ENCODE measurements around the gene XYLT2.
"Not testable (repeated sequence)": the region's sequence is repeated elsewhere in the genome, so short reads cannot be mapped to it uniquely, and the experiment has no call there.

The XYLT2 gene

DNA sequence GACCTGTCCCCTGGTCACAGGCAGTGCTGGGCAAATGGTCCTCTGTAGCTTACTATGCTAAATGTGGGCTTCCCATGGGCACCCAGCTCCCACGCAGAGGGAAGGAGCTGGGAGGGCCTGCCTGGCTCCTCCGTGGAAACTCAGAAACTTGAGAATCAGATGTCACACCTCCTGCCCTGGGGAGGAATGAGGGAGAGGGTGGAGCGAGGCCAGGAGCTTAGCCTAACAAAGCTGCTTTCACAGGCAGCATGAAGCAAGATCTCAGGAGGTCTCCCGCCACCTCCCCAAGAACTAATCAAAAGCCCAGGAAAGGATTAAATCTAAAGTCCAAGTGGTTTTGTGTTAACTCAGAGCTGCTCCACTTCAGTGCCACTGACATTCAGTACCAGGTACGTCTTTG, 33.6 kb upstream of the XYLT2 start:
- FAIRE-seq (no peak), DNase-seq (ENCODE audit: insufficient read length, low spot score) (no peak)
- TF ChIP-seq POLR2A (IDR thresholded peaks at IDR 0.05; ENCODE audit: low read depth, low read length), result no peak

- FAIRE-seq, result no peak
- no peak for TF ChIP-seq POLR2A (IDR thresholded peaks at IDR 0.05; ENCODE audit: low read depth, low read length)
- no peak for DNase-seq (ENCODE audit: insufficient read length, low spot score)
Observed at GRCh38 chr17:50314456-50315011, 31.4 kb upstream of the XYLT2 start.

- FAIRE-seq, result no peak
- TF ChIP-seq POLR2A (IDR thresholded peaks at IDR 0.05; ENCODE audit: low read depth, low read length), result no peak
- no peak for DNase-seq (ENCODE audit: insufficient read length, low spot score)
Observed at GRCh38 chr17:50316016-50316587, 29.8 kb upstream of the XYLT2 start.

DNA sequence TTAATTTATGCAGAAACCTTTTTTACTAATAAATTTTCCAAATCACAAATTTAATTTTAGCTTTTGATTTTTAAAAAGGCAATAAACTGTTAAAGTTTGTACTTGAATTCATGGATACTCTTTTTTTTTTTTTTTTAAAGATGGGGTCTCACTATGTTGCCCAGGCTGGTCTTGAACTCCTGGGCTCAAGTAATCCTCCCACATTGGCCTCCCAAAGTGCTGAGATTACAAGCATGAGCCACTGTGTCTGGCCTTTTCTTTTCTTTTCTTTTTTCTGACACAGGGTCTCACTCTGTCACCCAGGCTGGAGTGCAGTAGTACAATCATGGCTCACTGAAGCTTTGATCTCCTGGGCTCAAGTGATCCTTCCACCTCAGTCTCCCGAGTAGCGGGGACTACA, 29.3 kb upstream of the XYLT2 start:
- FAIRE-seq; DNase-seq (ENCODE audit: insufficient read length, low spot score): not testable (repeated sequence)

GRCh38 chr17:50317121-50317520, 28.8 kb upstream of the XYLT2 start:
- no peak for TF ChIP-seq POLR2A (IDR thresholded peaks at IDR 0.05; ENCODE audit: low read depth, low read length)
- FAIRE-seq (no peak), DNase-seq (ENCODE audit: insufficient read length, low spot score) (no peak)

DNA sequence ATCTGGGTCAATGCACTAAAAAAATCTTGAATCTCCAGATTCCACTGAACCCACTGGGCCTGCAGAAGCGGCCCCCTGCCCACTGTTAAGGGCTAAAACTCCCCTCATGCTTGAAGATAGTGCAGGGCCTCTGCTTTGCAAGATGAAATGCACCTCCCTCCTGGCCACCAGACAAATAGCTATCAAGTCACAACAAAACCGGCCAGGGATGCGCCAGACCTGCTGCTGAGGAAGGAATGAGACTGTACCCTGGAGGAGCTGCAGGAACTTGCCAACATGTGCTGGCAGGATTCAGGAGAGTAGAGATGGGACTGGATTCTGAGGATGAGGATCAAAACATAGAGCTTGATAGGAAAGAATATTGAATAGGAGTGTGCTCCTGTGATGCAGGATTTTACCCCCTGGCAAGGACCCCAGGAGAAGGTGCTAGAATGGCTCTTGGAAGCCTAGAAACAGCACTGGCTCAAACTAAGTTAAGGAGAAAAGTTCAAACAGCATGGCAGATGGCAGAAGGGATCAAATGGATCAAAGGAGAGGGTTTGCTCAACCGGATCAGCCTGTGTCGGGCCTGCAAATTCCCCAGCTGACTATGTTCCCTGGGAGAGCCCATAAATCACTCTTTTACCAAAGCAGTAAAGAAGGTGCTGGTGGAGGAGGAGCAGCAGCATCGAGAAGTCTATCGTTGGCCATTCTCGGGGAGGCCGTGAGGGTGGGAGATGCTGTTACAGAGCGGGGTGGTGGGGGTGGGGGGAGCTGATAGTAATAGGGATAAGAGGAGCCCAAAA, 27.2 kb upstream of the XYLT2 start:
- no peak for DNase-seq (ENCODE audit: insufficient read length, low spot score)
- no peak for FAIRE-seq
- TF ChIP-seq POLR2A (IDR thresholded peaks at IDR 0.05; ENCODE audit: low read depth, low read length), result no peak

DNA sequence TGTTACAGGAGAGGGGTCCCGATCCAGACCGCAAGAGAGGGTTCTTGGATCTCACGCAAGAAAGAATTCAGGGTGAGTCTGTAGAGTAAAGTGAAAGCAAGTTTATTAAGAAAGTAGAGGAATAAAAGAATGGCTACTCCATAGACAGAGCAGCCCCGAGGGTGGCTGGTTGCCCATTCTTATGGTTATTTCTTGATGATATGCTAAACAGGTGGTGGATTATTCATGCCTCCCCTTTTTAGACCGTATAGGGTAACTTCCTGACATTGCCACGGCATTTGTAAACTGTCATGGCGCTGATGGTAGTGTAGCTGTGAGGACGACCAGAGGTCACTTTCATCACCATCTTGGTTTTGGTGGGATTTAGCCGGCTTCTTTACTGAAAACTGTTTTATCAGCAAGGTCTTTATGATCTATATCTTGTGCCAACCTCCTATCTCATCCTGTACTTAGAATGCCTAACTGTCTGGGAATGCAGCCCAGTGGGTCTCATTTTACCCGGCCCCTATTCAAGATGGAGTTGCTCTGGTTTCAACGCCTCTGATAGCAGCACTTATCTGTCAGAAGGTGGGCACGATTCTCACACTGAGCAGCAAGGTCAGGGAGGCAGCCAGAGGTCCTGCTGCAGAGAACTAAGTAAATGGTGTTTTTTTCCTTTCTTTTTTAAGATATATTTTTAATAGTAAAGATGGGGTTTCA, 26.5 kb upstream of the XYLT2 start:
- no peak for DNase-seq (ENCODE audit: insufficient read length, low spot score)
- FAIRE-seq, result no peak
- TF ChIP-seq POLR2A (IDR thresholded peaks at IDR 0.05; ENCODE audit: low read depth, low read length), result no peak

- FAIRE-seq (no peak), DNase-seq (ENCODE audit: insufficient read length, low spot score) (no peak)
- no peak for TF ChIP-seq POLR2A (IDR thresholded peaks at IDR 0.05; ENCODE audit: low read depth, low read length)
Observed at GRCh38 chr17:50322271-50322670, 23.7 kb upstream of the XYLT2 start.

DNA sequence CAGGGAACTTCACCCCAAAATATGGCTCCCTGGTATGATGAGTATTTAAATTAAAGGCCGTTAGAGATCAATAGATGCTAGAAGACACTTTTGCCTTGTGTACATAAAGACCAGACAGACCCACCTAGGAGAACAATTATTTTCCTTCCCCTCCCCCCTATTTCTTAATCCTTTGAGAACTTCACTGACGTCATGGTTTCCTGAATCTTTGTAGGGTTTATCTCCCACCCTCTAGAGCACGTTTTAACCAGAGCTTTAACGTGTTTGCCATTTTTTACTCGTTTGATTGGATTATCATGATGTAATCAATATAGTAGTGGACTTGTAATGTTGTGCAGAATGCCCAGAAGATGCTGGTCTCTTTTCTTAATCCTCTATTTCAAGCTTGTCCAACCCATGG, 22.9 kb upstream of the XYLT2 start:
- no peak for TF ChIP-seq POLR2A (IDR thresholded peaks at IDR 0.05; ENCODE audit: low read depth, low read length)
- no peak for FAIRE-seq
- no peak for DNase-seq (ENCODE audit: insufficient read length, low spot score)

DNA sequence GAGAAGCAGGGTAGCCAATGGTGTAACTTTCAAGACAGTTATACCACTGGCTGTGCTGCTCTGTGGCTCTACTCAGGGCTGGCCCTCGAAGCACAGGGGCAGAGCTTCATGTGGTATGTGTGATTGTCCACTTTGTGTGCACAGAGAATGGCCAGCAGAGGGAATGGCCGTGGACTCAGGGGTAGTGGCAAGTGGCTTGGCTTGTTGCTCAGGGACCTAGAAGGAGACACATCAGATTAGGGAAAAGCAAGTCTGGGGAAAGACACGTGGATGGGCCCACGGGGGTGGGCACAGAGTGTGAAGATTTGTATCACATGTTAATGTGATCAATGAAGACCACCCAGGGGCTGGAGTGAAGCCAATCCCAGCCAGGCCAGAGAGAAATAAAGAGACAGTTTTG, 20.0 kb upstream of the XYLT2 start:
- no peak for TF ChIP-seq POLR2A (IDR thresholded peaks at IDR 0.05; ENCODE audit: low read depth, low read length)
- FAIRE-seq (no peak), DNase-seq (ENCODE audit: insufficient read length, low spot score) (no peak)

DNA sequence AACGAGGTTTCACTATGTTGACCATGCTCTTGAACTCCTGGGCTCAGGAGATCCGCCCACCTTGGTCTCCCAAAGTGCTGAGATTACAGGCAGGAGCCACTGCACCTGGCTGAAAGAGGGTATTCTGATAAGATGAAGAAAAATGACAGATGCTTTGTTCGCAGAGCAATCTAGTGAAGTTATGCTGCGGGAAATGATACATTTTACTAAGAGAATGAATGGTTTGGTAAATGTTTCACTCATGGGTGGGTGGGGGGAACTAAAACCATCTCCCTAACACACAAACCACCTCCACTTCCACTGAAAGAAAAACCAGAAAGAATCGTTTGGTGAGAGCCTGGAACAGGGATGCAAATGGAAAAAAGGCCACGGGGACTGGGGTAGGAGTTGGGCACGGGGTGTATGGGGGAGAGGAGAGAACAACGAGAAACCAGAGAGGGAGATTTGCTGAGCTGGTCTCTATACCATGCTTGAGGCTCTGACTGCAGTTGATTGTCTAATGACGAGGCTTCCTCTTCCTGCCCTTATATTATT, 19.0 kb upstream of the XYLT2 start:
- TF ChIP-seq POLR2A (IDR thresholded peaks at IDR 0.05; ENCODE audit: low read depth, low read length), result no peak
- FAIRE-seq (no peak), DNase-seq (ENCODE audit: insufficient read length, low spot score) (no peak)

GRCh38 chr17:50328363-50329325, 17.3 kb upstream of the XYLT2 start:
- TF ChIP-seq POLR2A (IDR thresholded peaks at IDR 0.05; ENCODE audit: low read depth, low read length), result no peak
- FAIRE-seq (no peak), DNase-seq (ENCODE audit: insufficient read length, low spot score) (no peak)

DNA sequence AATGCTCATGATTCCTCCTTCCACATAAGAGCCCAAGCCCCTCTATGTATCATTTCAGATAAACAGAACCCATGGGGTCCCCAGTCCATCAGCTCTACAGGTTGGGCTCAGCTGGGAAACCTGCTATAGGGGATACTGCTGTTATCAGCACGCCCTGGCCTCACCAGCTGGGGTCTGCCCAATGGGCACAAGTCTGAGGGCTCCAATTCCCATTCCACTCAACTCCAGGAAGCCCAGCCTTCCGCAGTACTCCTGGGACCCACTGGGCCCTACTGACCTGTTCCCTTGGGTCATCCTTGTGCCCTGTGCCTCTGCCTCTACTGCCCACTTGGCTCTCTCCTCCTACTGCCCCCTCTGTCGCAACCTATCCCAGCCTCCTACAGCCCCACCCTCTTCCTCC, 16.2 kb upstream of the XYLT2 start:
- no peak for TF ChIP-seq POLR2A (IDR thresholded peaks at IDR 0.05; ENCODE audit: low read depth, low read length)
- FAIRE-seq (no peak), DNase-seq (ENCODE audit: insufficient read length, low spot score) (no peak)
